Measurements from ENCODE around the gene TSPAN10. TPM values are rescaled to one million over a fixed set of nuclear protein-coding genes. Genes with fewer than 3 reads are reported as not detected.

Gene TSPAN10
- polyA plus RNA-seq, 1 donor from 2014 or later: not detected

- Histone ChIP-seq H3K9ac (ENCODE audit: low read length) (no peak overlapping the region), H3K27me3 (ENCODE audit: insufficient read depth, low read depth, low read length) (no peaks in the 10 kb centered on the region), H4K20me1 (ENCODE audit: insufficient read depth) (no peaks in the 10 kb centered on the region), H3K36me3 (ENCODE audit: insufficient read depth, low read length) (no peaks in the 10 kb centered on the region), H3K9me2 (ENCODE audit: insufficient read depth, low read length) (no peaks in the 10 kb centered on the region), H3K4me3 (ENCODE audit: low read length) (no peak overlapping the region), H2AFZ (ENCODE audit: low read depth, low read length) (no peak overlapping the region), H3K79me2 (replicated peaks; ENCODE audit: insufficient read depth, low read length) (no peaks in the 10 kb centered on the region), H3K27ac (ENCODE audit: low read length) (no peak overlapping the region), H3K9me3 (ENCODE audit: low read length) (no peaks in the 10 kb centered on the region), H3F3A (ENCODE audit: insufficient read depth, low read length, poor library complexity, severe bottlenecking) (no peaks in the 10 kb centered on the region), H3K4me2 (ENCODE audit: low read length) (no peak overlapping the region)
- TF ChIP-seq CTCF (IDR thresholded peaks at IDR 0.05; ENCODE audit: poor library complexity, severe bottlenecking) (no peak), REST (IDR thresholded peaks at IDR 0.05; ENCODE audit: borderline replicate concordance) (no peak), SMC3 (conservative IDR thresholded peaks at IDR 0.05; ENCODE audit: poor library complexity) (no peak), MXI1 (conservative IDR thresholded peaks at IDR 0.05; ENCODE audit: poor library complexity, severe bottlenecking) (no peak), EP300 (conservative IDR thresholded peaks at IDR 0.05; ENCODE audit: poor library complexity, severe bottlenecking) (no peak)
These were observed 54.6 kb downstream of the TSPAN10 start for GRCh38 chr17:81691608-81692007.

- no peak overlapping the region for H3K27ac ChIP-seq (ENCODE audit: low read length)
- no peaks in the 10 kb centered on the region for H3K9me3 ChIP-seq (ENCODE audit: low read length)
- H3F3A ChIP-seq (ENCODE audit: insufficient read depth, low read length, poor library complexity, severe bottlenecking): no peaks in the 10 kb centered on the region
- H3K4me3 ChIP-seq (ENCODE audit: low read length): no peak overlapping the region
- peaks cover 5% of the 10 kb centered on the region for H3K36me3 ChIP-seq (ENCODE audit: insufficient read depth, low read length)
- H3K9ac ChIP-seq (ENCODE audit: low read length): no peak overlapping the region
- H3K27me3 ChIP-seq (ENCODE audit: insufficient read depth, low read depth, low read length): no peaks in the 10 kb centered on the region
- no peak overlapping the region for H3K4me2 ChIP-seq (ENCODE audit: low read length)
- no peak overlapping the region for H2AFZ ChIP-seq (ENCODE audit: low read depth, low read length)
- TF ChIP-seq CTCF (IDR thresholded peaks at IDR 0.05; ENCODE audit: poor library complexity, severe bottlenecking) (no peak), EZH2 (IDR thresholded peaks at IDR 0.05; ENCODE audit: borderline replicate concordance, insufficient read depth, low read length, poor library complexity, severe bottlenecking) (no peak), MXI1 (conservative IDR thresholded peaks at IDR 0.05; ENCODE audit: poor library complexity, severe bottlenecking) (no peak), POLR2AphosphoS5 (IDR thresholded peaks at IDR 0.05) (no peak), EP300 (conservative IDR thresholded peaks at IDR 0.05; ENCODE audit: poor library complexity, severe bottlenecking) (no peak), SMC3 (conservative IDR thresholded peaks at IDR 0.05; ENCODE audit: poor library complexity) (no peak), RAD21 (conservative IDR thresholded peaks at IDR 0.05) (no peak), REST (IDR thresholded peaks at IDR 0.05; ENCODE audit: borderline replicate concordance) (no peak), TAF1 (IDR thresholded peaks at IDR 0.05; ENCODE audit: low read depth) (no peak)
- H4K20me1 ChIP-seq (ENCODE audit: insufficient read depth): no peaks in the 10 kb centered on the region
- no peaks in the 10 kb centered on the region for H3K79me2 ChIP-seq (replicated peaks; ENCODE audit: insufficient read depth, low read length)
- no peaks in the 10 kb centered on the region for H3K9me2 ChIP-seq (ENCODE audit: insufficient read depth, low read length)
These were observed 56.7 kb downstream of the TSPAN10 start for GRCh38 chr17:81693509-81694210.

All from neural cell (in vitro differentiated cells).